Neural progenitor cell (in vitro differentiated cells): Measurements from ENCODE around the gene LDLRAD4.

Source experiments
- CTCF ChIP-seq: fragments of 200-600 bp; sonication (generic); IDR thresholded peaks from 2 replicates; pipeline ENCODE4 v1.5.1; 2017; ENCODE audit warnings: antibody characterized with exemption, mild to moderate bottlenecking
- EZH2 ChIP-seq: fragments of 200-600 bp; sonication (generic); IDR thresholded peaks from 2 replicates; pipeline ENCODE4 v1.6.1; 2017; ENCODE audit warnings: antibody characterized with exemption, mild to moderate bottlenecking, moderate library complexity

- TF ChIP-seq CTCF (no peak), EZH2 (no peak)
Observed at GRCh38 chr18:13225261-13225660, 6.7 kb downstream of the LDLRAD4 start.
